HG03280 (cell line): ENCODE results near the gene PASK.

Source experiments
- ATAC-seq: cut with Tn5 transposase; IDR thresholded peaks from one replicate; pipeline ENCODE4 v1.9.1; 2021; ENCODE audit warnings: mild to moderate bottlenecking, moderate library complexity; ENCODE audit not compliant: unreplicated experiment

PASK gene

GRCh38 chr2:241130316-241130715 is 19.0 kb downstream of the PASK start:
- no peak for ATAC-seq

GRCh38 chr2:241129086-241129871 is 20.0 kb downstream of the PASK start:
- no peak for ATAC-seq

- no peak for ATAC-seq
Measured at GRCh38 chr2:241128266-241128665, 21.0 kb downstream of the PASK start.

DNA sequence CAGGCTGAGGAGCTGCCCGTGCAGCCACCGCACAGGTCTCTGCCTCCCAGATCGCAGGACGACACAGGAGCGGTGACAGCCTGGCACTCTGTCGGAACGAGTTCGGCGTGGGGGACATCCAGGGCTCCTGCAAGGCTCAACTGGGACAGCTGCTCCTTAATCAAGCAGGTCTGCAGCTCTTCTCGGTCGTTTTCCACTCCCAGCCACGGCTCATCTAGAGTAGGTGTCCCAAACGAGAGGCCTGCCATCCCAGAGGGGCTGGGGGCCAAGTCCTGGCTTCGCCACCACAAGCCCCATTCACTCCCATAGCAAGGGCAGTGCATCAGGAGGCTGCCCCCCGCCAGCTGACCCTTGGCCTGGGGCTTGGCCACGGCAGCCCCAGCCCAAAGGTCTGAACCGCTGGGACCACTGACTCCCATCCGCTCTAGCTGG is 22.5 kb downstream of the PASK start:
- no peak for ATAC-seq

DNA sequence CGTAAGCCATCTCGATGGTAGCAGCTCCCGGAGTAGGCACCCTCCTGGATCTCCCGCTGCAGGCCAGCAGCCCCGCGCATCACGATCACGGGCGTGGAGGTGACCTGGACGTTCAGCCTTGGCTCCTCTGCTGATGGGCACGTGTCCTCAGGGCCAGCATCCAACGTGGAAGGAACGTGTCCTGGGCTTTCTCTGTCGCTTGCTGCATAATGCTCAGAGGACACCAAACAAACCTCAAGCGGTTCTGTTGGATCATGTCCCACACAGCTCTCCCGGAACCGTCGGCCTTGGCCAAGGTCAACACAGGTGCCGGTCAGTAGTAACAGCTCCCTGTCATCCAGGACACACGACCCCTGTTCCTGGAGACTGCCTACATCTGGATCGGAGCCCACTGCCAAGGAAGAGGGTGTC is 23.1 kb downstream of the PASK start:
- ATAC-seq, result no peak

DNA sequence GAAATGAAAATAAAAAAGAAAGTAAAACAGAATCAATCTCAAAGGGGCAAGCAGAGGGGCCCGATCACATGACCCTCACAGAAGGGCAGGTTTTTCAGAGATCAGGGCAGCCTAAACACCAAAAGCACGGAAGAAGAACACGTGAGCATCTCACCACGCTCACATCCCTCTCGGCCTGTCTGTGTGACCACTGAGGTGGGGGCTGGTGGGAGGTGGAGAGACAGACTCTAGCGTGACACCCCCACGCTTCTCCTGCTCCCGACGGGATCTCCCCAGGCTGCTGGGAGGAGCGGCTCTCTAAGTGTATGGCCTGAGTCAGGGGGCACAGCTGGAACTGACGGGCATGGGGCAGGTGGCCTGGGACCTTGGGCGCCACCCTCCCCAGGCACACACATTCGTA is 23.6 kb downstream of the PASK start:
- no peak for ATAC-seq

GRCh38 chr2:241123816-241124536 is 25.3 kb downstream of the PASK start:
- no peak for ATAC-seq

GRCh38 chr2:241122376-241123002 is 26.8 kb downstream of the PASK start:
- ATAC-seq, result no peak

DNA sequence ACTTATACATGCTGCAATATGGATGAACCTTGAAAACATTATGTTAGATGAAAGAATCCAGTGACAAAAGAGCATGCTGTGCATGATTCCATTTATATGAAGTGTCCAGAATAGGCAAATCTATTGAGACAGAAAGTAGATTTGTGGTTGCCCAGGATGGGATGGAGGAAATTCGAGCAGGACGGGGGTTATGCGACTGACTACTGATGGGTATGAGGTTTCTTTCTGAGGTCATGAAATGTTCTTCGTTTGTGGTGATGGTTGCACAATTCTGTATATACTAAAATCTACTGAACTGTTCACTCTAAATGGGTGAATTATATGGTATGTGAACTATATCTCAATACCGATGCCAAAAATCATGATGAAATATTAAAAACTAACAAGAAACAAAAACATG is 28.3 kb downstream of the PASK start:
- no peak for ATAC-seq

- ATAC-seq, result no peak
Measured at GRCh38 chr2:241120440-241120839, 28.8 kb downstream of the PASK start.

GRCh38 chr2:241118737-241119505 is 30.4 kb downstream of the PASK start:
- no peak for ATAC-seq

- no peak for ATAC-seq
Measured at GRCh38 chr2:241116606-241117560, 32.4 kb downstream of the PASK start.

DNA sequence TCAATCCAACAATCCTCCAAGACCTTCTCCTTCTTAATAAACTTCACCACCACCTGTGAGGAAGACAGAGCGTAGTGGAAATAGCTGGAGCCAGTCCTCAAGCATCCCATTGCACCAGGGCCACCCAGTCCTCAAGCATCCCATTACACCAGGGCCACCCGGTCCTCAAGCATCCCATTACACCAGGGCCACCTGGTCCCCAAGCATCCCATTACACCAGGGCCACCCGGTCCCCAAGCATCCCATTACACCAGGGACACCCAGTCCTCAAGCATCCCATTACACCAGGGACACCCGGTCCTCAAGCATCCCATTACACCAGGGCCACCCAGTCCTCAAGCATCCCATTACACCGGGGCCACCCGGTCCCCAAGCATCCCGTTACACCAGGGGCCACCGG is 33.9 kb downstream of the PASK start:
- no peak for ATAC-seq

DNA sequence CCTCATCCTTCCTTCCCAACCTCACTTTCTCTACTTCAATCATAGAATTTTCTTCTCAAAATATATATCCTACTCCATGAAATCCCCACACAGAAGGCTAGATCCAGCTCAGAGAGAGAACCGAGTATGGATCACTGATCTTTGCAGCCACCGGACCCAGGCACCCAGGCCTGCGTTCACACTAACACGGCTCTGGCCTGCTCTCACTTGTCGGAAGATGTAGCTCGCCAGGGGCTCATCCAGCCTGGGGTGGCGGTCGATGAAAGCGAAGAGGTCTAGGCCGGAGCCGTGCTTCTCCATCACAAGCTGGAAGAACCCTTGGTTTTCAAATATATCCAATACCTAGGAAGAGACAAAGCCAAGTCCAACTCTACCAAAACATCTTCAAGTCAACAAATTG is 34.4 kb downstream of the PASK start:
- no peak for ATAC-seq

DNA sequence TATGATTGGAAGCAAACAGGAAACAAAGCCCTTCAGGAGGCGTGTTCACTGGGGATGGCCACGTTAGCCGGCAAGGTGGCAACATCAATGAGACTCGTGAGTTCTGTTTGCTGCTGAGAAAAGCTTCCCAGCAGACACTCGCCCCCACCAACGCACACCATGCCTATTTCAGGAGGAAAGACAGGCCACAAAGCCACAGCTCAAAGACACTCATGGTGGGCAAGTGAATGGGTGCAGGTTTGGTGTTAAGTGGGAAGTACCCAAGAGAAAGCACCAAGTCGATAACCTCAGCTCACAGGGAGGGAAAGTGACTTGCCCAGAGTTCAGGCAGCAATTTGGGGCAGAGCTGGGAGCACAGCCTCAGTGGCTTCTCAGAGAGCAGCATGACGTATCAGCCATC is 36.7 kb downstream of the PASK start:
- ATAC-seq, result no peak

DNA sequence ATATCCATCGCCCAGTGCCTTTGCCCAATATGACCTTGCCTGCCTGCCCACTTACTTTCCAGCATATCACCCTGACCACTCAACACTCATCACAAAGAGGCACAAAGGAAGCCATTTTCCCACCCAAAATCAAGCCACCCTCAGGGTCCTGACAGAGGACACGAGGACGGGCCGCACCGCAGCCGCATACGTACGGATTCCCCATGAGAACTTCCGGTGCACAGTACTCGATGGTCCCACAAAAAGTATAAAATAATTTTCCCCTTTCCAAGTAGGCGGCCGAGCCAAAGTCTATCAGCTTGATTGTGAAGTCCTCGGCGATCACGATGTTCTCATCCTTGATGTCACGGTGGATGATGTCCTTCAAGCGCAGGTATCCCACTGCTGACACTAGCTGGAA is 37.2 kb downstream of the PASK start:
- no peak for ATAC-seq

DNA sequence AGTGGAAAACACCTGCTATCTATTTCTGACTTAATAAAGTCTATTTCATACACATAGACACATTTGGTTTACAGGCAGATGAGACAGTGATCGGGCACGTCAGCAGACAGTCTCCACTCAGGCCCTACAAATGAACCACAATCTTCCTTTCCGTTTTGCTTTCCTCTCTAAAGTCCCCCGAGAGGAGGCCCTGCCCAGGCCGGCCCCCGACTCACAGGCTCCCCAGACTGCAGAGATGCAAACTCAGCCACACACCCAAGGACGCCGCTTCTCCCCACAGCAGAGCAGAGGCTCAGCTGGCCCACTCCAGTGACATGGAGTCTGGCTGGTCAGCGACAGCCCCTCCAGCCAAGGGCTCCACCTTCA is 37.8 kb downstream of the PASK start:
- ATAC-seq, result peak; percentile 51

DNA sequence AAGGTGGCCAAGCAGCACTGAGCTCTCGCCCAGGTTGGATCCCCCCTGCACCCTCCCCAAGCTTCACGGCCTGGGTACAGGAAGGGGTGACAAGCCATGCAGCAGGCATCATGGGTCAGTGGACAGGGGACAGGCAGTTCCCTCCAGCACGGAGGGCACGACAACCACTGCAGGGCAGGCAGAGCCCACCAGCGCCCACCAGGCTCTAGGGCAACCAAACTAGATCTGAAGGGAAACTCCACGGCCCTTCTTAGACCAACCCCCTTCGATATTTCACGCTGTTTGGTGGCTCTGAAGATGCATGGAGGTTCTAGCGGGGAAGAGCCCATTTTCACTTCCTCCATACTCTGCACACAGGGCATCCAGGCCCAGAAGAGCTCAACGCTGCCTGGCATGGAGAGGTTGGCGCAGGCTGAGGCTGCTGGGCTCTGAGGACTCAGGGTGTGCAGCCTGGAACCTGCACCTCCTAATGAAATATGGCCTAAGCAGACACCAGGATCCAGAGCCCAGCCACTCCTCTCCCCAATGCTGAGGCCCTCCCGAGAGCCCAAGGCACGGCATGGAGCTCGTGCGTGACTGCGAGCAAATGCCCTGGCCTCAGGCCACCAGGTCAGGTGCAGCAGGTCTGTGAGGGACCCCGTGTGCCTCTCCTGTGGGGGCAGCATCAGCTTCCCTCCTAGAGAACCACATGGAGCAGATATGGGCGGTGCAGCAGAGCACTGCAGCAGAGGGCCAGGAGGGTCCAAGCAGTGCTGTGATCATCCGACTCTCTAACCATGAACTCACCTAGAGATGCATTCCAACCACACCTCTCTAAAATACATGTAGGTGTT is 38.4 kb downstream of the PASK start:
- ATAC-seq, result peak; percentile 39

DNA sequence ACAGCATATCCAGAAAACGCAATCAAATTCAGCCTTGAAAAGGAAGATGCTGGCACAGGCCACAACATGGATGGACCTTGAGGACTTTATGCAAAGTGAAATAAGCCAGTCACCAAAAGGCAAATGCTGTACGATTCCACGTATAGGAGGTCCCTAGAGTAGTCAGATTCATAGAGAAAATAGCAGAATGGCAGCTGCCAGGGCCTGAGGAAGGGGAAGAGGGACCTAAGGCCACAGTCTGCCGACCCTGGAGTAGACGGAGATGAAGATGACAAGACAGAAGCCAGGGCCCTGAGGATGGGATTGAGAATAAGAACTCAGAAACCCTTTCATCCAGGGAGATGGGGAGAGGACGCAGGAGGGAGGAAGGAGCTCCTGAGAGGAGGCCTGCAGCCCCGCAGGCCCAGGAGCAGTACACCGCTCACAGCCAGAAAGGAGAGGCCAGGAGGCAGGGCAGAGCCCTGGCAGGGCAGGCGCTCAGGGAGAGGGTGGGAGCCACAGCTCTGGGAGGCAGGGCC is 39.1 kb downstream of the PASK start:
- peak; percentile 5 for ATAC-seq
